HUES6 (cell line): ENCODE measurements around the gene RRN3.
"Not testable (repeated sequence)": the region's sequence is repeated elsewhere in the genome, so short reads cannot be mapped to it uniquely, and the experiment has no call there.

Experiments used
- H3K27ac ChIP-seq: 2 replicates; pipeline ENCODE4 v1.7.0; 2013; ENCODE audit warnings: low read depth, mild to moderate bottlenecking, low read length, inconsistent platforms
- H3K27me3 ChIP-seq: 2 replicates; pipeline ENCODE4 v1.6.1; 2013; ENCODE audit warnings: low read length; ENCODE audit not compliant: control insufficient read depth, insufficient read depth
- H3K36me3 ChIP-seq: 2 replicates; pipeline ENCODE4 v1.6.1; 2013; ENCODE audit warnings: low read length; ENCODE audit not compliant: control insufficient read depth, insufficient read depth
- H3K4me1 ChIP-seq: 2 replicates; pipeline ENCODE4 v1.6.1; 2013; ENCODE audit warnings: low read length; ENCODE audit not compliant: control insufficient read depth, insufficient read depth
- H3K4me3 ChIP-seq: 2 replicates; pipeline ENCODE4 v1.5.1; 2013; ENCODE audit warnings: low read depth, low read length
- H3K9ac ChIP-seq: one replicate; pipeline ENCODE4 v1.6.1; 2013; ENCODE audit warnings: mild to moderate bottlenecking, low read length
- H3K9me3 ChIP-seq: 2 replicates; pipeline ENCODE4 v1.6.1; 2013; ENCODE audit warnings: low read depth, low read length; ENCODE audit not compliant: control insufficient read depth, insufficient read depth

RRN3 gene

DNA sequence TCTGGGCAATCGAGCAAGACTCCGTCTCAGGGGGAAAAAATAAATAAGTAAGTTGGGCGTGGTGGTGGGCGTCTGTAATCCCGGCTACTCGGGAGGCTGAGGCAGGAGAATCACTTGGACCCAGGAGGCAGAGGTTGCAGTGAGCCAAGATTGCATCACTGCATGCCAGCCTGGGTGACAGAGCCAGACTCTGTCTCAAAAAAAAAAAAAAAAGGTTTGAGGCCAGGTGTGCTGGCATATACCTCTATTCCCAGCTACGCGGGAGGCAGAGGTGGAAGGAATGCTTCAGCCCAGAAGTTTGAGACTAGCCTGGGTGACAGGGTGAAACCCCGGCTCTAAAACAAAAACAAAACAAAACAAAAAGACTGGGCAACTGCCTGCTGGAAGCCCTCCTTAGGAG lies 48.8 kb downstream of the RRN3 start:
- H3K36me3 ChIP-seq: peaks cover 41% of the 10 kb centered on the region
- H3K4me1 ChIP-seq, H3K4me3 ChIP-seq, H3K27ac ChIP-seq, H3K27me3 ChIP-seq, H3K9ac ChIP-seq, H3K9me3 ChIP-seq: not testable (repeated sequence)

DNA sequence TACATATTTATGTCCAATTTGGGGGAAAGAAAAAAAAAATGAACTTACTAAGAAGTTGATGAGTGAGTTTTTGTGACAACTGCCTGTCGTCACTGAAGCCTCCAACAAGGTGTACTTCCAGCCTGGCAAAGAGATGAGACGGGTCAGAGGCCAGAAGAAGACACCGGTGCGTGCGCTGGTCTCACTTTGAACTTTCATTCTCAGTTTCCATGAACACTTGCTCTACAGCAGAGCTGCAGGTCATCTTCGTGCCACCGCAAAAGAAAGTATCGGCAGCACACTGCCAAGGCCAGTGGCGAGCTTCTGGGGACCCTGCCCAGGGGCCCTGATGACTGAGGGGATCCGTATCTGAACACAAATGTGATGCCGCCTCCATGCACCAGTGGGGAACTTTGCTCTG lies 49.8 kb downstream of the RRN3 start:
- H3K36me3 ChIP-seq: peaks cover 51% of the 10 kb centered on the region
- H3K9me3 ChIP-seq: no peaks in the 10 kb centered on the region

DNA sequence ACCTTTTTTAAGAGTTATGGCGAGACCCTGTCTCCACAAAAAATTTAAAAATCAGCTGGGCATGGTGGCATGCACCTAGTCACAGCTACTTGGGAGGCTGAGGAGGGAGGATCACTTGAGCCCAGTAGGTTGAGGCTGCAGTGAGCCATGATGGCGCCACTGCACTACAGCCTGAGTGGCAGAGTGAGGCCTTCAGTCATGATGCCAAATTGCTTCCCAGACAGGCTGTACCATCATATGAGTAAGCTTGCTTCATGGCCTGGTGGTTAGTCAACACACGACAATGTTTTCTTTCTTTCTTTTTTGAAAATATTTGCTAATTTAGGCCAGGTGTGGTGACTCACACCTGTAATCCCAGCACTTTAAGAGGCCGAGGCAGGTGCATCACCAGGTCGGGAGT lies 50.7 kb downstream of the RRN3 start:
- Histone ChIP-seq H3K9ac (no peak overlapping the region), H3K36me3 (peaks cover 61% of the 10 kb centered on the region), H3K27ac (no peak overlapping the region), H3K4me3 (no peak overlapping the region), H3K27me3 (no peaks in the 10 kb centered on the region), H3K4me1 (no peaks in the 10 kb centered on the region), H3K9me3 (no peaks in the 10 kb centered on the region)

More for the DNA sequence above, 49.8 kb downstream of the RRN3 start:
- Histone ChIP-seq H3K27ac (no peak overlapping the region), H3K4me3 (no peak overlapping the region), H3K9ac (no peak overlapping the region), H3K4me1 (no peaks in the 10 kb centered on the region), H3K27me3 (no peaks in the 10 kb centered on the region)

DNA sequence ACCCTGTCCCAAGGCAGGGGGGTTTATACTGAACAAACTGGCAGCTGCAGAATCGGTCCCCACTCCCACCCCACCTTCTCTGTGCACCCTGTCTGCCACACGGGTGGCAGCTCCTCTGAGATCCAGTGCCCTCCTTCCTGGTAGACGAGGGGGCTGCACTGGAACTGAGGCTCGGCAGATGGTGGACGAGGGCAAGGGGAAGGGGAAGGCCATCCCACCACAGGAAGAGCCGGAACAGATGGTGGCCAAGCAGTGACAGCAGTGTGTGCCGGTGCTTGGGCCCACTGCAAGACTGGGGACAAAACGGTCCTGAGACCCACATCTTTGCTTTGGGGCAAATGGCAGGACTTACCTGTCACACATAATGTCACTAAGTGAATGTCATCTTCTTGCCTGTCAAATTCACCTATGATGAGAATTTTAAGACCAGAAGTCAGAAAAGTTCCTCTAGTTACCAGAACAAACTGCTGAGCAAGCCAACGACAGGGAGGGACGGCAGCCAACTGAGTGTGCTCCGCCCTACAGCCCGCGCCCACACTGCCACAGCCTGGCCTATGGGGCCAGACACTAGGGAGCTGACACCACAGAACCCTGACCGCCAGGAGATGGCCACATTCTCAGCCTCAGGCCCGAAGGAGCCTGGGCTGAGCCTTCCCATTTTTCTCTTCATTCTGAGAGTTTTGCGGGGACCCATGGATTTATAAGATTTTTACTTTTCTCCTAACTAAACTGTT lies 52.6 kb downstream of the RRN3 start:
- Histone ChIP-seq H3K27me3 (no peaks in the 10 kb centered on the region), H3K9me3 (no peaks in the 10 kb centered on the region), H3K27ac (no peak overlapping the region), H3K4me3 (no peak overlapping the region), H3K9ac (no peak overlapping the region), H3K36me3 (peaks cover 69% of the 10 kb centered on the region), H3K4me1 (no peaks in the 10 kb centered on the region)

DNA sequence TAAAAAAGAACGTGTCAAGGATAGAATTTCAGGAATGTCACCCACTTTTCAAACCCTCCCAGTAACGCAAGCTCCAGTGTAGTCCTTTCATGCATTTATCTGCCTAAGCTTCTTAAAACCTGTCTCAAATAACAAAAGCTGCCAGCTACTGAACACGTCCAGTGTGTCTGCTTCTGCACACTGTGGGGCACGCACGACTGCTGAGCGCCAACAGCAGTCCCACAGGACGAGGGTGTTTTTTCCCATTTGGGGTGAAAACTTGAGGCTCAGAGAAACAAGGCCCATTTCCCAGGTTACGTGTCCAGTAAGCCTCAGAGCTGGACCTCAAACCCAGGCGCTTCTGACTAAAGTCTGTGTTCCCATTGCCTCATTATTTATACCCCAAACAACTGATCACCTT lies 55.4 kb downstream of the RRN3 start:
- Histone ChIP-seq H3K27me3 (no peaks in the 10 kb centered on the region), H3K4me1 (no peaks in the 10 kb centered on the region), H3K27ac (no peak overlapping the region), H3K9me3 (no peaks in the 10 kb centered on the region), H3K9ac (no peak overlapping the region), H3K36me3 (peaks cover 85% of the 10 kb centered on the region), H3K4me3 (no peak overlapping the region)

DNA sequence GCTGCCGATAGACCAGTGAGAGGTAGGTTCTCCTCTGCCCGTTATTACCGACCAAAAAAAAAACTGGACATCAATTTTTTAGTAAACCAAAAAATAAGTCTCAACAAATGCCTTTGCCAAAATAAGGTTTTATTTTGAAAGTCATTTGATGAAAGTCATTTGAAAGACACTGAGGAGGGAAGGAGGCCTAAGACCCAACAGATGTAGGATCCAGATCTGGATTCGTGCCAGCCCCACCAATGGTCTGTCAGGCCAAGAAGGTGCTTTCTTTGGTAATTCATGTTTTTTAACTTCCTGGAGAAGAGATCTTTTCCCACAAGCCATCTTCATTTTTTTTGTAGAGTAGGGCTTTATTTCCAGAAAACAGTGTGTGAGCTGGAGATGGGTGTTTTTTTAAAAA lies 56.3 kb downstream of the RRN3 start:
- Histone ChIP-seq H3K27ac (no peak overlapping the region), H3K36me3 (peaks cover 90% of the 10 kb centered on the region), H3K9ac (no peak overlapping the region), H3K27me3 (no peaks in the 10 kb centered on the region), H3K4me1 (no peaks in the 10 kb centered on the region), H3K9me3 (no peaks in the 10 kb centered on the region), H3K4me3 (no peak overlapping the region)

DNA sequence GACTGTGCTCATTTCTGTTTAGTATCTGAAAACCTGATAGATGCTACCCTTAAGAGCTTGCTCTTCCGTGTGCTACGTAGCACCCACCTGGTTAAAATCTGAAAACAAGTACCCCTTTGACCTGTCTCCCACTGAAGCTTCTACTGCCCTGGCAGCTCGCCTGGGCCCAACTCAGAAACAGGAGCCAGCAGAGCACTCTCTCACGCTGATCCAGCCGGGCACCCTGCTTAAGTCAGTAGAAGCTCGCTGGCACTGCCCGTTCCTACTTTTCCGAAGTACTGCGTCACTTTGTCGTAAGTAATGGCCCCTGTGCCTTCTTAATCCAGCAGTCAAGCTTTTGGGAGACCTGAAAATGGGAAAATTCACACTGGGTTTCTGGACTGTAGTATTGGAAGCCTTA lies 57.1 kb downstream of the RRN3 start:
- Histone ChIP-seq H3K27me3 (no peaks in the 10 kb centered on the region), H3K27ac (no peak overlapping the region), H3K4me1 (no peaks in the 10 kb centered on the region), H3K4me3 (no peak overlapping the region), H3K9me3 (no peaks in the 10 kb centered on the region), H3K9ac (no peak overlapping the region), H3K36me3 (peaks cover 96% of the 10 kb centered on the region)

DNA sequence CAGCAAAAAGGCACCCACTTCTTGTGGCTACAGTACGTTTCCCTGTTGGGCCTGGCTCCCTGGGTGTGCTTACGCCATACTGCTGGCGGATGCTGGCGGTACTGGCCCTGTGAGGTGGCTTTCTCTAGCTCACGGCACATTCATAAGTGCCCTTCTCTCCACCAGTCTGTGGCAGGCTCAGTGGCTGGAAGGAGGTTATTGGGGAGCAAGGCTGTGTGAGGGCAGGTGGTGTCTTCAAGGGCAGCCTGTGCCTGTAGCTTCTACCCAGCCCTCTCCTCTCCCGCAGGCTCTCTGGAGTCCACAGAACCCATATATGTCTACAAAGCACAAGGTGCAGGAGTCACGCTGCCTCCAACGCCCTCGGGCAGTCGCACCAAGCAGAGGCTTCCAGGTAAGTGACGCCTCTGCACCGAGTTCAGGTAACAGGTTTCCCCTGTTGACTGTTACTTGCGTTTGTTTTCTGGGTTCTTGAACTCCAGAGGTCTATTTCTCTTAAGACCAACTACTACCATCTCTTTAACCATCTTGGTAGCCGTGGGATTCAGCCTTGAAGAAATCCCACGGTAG lies 58.8 kb downstream of the RRN3 start:
- H3K9ac ChIP-seq: no peak overlapping the region
- no peaks in the 10 kb centered on the region for H3K4me1 ChIP-seq
- peaks cover 92% of the 10 kb centered on the region for H3K36me3 ChIP-seq
- no peaks in the 10 kb centered on the region for H3K27me3 ChIP-seq
- H3K4me3 ChIP-seq: no peak overlapping the region
- H3K27ac ChIP-seq: no peak overlapping the region
- no peaks in the 10 kb centered on the region for H3K9me3 ChIP-seq

DNA sequence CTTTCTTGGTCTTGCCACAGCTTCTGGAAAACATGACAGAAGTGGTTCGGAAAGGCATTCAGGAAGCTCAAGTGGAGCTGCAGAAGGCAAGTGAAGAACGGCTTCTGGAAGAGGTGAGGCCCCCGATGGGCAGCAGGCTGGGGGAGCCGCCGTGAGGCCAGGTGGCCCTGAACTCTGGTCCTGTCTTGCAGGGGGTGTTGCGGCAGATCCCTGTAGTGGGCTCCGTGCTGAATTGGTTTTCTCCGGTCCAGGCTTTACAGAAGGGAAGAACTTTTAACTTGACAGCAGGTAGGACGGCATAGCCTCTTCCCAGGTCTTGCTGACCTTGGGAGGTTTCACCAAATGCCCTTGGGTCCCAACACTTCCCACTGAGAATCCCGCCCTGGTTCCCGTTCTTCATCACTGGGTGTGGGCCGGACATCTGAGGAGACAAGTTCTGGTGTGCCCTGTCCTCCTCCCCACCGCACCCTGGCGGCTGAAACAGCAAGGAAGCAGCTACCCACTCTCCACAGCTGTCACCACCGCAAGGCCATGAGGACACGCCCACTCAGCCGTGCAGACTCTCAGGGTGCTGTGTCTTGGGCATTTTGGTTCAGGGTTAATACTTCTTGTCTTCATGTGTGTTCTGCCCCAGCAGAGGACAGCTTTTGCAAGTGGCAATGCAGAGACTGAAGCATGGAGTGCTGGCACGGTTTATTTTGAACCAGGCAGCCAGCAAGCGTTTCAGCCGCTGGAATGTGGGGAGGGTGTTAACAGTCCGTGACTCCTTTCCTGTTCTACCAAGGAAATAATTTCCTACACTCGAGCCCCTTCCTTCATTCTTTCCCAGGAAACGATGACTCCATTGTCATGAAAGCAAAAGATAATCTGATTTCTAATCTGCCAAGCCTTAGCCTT lies 59.6 kb downstream of the RRN3 start:
- peaks cover 88% of the 10 kb centered on the region for H3K36me3 ChIP-seq
- no peaks in the 10 kb centered on the region for H3K27me3 ChIP-seq
- H3K27ac ChIP-seq: no peak overlapping the region
- H3K4me3 ChIP-seq: no peak overlapping the region
- no peak overlapping the region for H3K9ac ChIP-seq
- no peaks in the 10 kb centered on the region for H3K9me3 ChIP-seq
- no peaks in the 10 kb centered on the region for H3K4me1 ChIP-seq

DNA sequence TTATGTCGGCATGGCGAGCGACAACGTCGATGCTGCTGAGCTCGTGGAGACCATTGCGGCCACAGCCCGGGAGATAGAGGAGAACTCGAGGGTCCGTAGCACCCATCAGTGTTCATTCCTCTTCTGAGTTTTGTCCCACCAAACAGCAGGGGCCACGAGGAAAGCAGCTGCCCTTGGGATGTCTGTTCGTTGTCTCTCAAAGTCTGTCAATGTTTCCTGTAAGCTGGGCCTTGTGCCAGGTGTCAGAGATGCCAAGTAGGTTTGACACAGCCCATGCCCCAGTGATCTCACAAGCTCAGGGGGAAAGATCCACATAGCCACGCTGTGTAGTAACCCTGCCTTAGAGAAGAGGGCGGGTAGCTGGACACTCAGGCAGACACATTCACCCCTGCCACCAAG lies 60.8 kb downstream of the RRN3 start:
- Histone ChIP-seq H3K27me3 (no peaks in the 10 kb centered on the region), H3K4me3 (no peak overlapping the region), H3K9ac (no peak overlapping the region), H3K9me3 (no peaks in the 10 kb centered on the region), H3K27ac (no peak overlapping the region), H3K4me1 (no peaks in the 10 kb centered on the region), H3K36me3 (peaks cover 86% of the 10 kb centered on the region)
